COLO668 (cell line): ENCODE data around the gene CNN2.
A peak's percentile ranks its signal among the peaks of the same experiment; 100 is the strongest.
"Not testable (repeated sequence)": the region's sequence is repeated elsewhere in the genome, so short reads cannot be mapped to it uniquely, and the experiment has no call there.

Experiments
- DNase-seq: peaks from one replicate; lab custom pipeline; 2025; ENCODE audit not compliant: unreplicated experiment; lab: John Stamatoyannopoulos, UW

The CNN2 gene

GRCh38 chr19:1010586-1011510, 15.6 kb upstream of the CNN2 start:
- no peak for DNase-seq

GRCh38 chr19:1011831-1012333, 14.5 kb upstream of the CNN2 start:
- no peak for DNase-seq

- DNase-seq: no peak
Observed at GRCh38 chr19:1012334-1012733, 14.1 kb upstream of the CNN2 start.

- DNase-seq: no peak
Observed at GRCh38 chr19:1013218-1013617, 13.2 kb upstream of the CNN2 start.

GRCh38 chr19:1014161-1015060, 12.0 kb upstream of the CNN2 start:
- no peak for DNase-seq

- no peak for DNase-seq
Observed at GRCh38 chr19:1015061-1015781, 11.2 kb upstream of the CNN2 start.

GRCh38 chr19:1015782-1016646, 10.4 kb upstream of the CNN2 start:
- no peak for DNase-seq

- no peak for DNase-seq
Observed at GRCh38 chr19:1016647-1017114, 9.7 kb upstream of the CNN2 start.

GRCh38 chr19:1017115-1017905, 9.1 kb upstream of the CNN2 start:
- DNase-seq: no peak

- no peak for DNase-seq
Observed at GRCh38 chr19:1017906-1018305, 8.5 kb upstream of the CNN2 start.

GRCh38 chr19:1018393-1018792, 8.0 kb upstream of the CNN2 start:
- DNase-seq: no peak

- no peak for DNase-seq
Observed at GRCh38 chr19:1018932-1019615, 7.3 kb upstream of the CNN2 start.

- no peak for DNase-seq
Observed at GRCh38 chr19:1019616-1019961, 6.8 kb upstream of the CNN2 start.

GRCh38 chr19:1019980-1020867, 6.2 kb upstream of the CNN2 start:
- DNase-seq: no peak

- peak; percentile 99 for DNase-seq
Observed at GRCh38 chr19:1020868-1021425, 5.5 kb upstream of the CNN2 start, which contains the start of gene TMEM259. TMEM259 (minus strand) TSS chr19:1021123; CDS start chr19:1020996, 127 bp downstream.

- not testable (repeated sequence) for DNase-seq
Observed at GRCh38 chr19:1023883-1024188, 2.6 kb upstream of the CNN2 start.

GRCh38 chr19:1025080-1025479, 1.3 kb upstream of the CNN2 start:
- DNase-seq: not testable (repeated sequence)
